BLaER1 (cell line): ENCODE results near the gene MALAT1.

ENCODE experiments used
- H3K27ac ChIP-seq: shearing (Covaris generic); formaldehyde crosslinking; 2 replicates; pipeline ENCODE4 v1.8.1; 2022
- H3K27me3 ChIP-seq: shearing (Covaris generic); formaldehyde crosslinking; 2 replicates; pipeline ENCODE4 v1.8.1; 2022
- H3K36me3 ChIP-seq: shearing (Covaris generic); formaldehyde crosslinking; 2 replicates; pipeline ENCODE4 v1.8.1; 2022
- H3K4me1 ChIP-seq: shearing (Covaris generic); formaldehyde crosslinking; 2 replicates; pipeline ENCODE4 v1.8.1; 2022
- H3K4me2 ChIP-seq: shearing (Covaris generic); formaldehyde crosslinking; 2 replicates; pipeline ENCODE4 v1.8.1; 2022
- H3K4me3 ChIP-seq: shearing (Covaris generic); formaldehyde crosslinking; 2 replicates; pipeline ENCODE4 v1.8.1; 2022
- H3K9ac ChIP-seq: shearing (Covaris generic); formaldehyde crosslinking; 2 replicates; pipeline ENCODE4 v1.8.1; 2022
- H3K9me3 ChIP-seq: shearing (Covaris generic); formaldehyde crosslinking; 2 replicates; pipeline ENCODE4 v1.8.1; 2022
- H4K20me1 ChIP-seq: shearing (Covaris generic); formaldehyde crosslinking; 2 replicates; pipeline ENCODE4 v1.8.1; 2022
- Cebpa-rat ChIP-seq: shearing (Covaris generic); IDR thresholded peaks from 2 replicates; pipeline ENCODE4 v1.8.1; 2022

Gene MALAT1

DNA sequence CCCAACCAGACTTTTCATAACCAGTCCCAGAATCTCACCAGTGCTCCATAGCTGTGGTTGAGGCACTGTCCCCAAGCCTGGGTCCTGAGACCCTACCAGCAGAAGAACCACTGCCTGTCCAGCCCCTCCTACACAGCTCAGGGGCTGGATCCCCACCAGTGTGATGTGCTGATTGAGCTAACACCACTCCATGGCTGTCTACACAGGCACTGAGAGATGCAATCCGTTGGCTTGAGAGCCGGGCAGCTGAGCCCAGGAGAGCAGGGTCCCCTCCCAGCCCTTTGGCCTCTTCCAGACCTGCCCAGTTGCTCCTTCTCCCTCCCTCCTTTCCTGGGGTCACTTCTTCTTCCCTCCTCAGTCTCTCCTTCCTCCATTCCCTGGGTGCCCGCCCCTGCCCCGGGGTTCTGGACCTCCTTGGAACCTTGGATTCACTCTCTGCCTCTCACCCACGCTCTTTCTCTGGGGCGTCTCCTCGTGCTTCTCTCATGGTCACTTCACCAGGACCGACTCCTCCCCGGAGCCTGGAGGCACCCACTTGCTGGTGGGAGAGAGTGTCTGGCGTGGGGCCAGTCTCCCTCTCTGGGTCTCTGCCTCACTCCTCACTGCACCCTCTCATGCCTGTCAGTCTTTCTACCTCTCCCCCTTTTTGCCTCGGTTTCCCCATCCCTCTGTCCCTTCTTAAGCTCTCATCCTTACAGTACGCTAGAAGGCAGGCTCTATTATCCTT is 25.3 kb downstream of the MALAT1 start:
- no peak for TF ChIP-seq Cebpa-rat
- Histone ChIP-seq H3K27ac (peak overlapping the region; percentile 62), H3K4me2 (peak overlapping the region; percentile 95), H3K27me3 (no peaks in the 10 kb centered on the region), H3K9ac (peak overlapping the region; percentile 62), H3K9me3 (no peaks in the 10 kb centered on the region), H3K4me3 (peak overlapping the region; percentile 49), H3K36me3 (peaks cover 32% of the 10 kb centered on the region), H4K20me1 (peaks cover 27% of the 10 kb centered on the region), H3K4me1 (peaks cover 62% of the 10 kb centered on the region)

DNA sequence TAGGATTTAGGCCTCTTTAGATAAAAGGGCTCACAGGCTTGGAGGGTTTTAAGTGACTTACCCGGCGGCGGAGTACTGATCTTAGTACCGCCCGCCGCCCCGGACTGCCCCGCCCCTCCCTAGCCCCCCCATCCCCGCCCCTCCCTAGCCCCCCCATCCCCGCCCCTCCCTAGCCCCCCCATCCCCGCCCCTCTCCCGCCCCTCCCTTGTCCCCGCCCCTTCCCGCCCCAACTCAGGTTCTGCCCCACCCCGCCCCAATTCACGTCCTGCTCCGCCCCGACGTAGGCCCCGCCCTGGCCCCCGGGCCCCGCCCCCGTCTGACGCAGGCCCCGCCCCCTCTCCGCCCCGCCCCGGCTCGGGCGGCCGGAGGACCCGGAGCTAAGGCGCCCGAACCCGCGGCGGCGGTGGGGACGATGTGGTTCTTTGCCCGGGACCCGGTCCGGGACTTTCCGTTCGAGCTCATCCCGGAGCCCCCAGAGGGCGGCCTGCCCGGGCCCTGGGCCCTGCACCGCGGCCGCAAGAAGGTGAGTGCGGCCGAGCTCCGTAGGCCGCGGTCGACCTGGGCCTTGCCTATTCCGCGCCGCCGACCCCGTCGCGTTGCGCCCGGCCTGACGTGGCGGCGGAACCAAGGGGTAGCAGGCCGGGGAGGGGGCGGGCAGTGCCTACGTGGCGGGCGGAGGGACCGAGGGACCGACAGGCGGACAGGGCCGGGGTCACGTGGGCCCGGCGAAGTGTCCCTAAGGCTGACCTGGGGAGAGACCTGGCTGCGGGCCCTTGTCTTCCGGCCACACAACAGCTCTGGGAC is 26.1 kb downstream of the MALAT1 start, which contains the start of gene SCYL1:
SCYL1 (plus strand) TSS at position 343 of the 805 bp plus-strand sequence; CDS start at position 414, 71 bp downstream.
- Histone ChIP-seq H3K4me1 (peaks cover 70% of the 10 kb centered on the region), H3K36me3 (peaks cover 40% of the 10 kb centered on the region), H3K9me3 (no peaks in the 10 kb centered on the region), H3K4me3 (peak within 1 kb of the TSS; percentile 97), H3K27ac (peak within 1 kb of the TSS; percentile 94), H3K9ac (peak within 1 kb of the TSS; percentile 96), H4K20me1 (peaks cover 33% of the 10 kb centered on the region), H3K27me3 (no peaks in the 10 kb centered on the region), H3K4me2 (peak within 1 kb of the TSS; percentile 99)
- no peak for TF ChIP-seq Cebpa-rat

- H3K27ac ChIP-seq: peak overlapping the region; percentile 94
- H3K9me3 ChIP-seq: no peaks in the 10 kb centered on the region
- H3K4me1 ChIP-seq: peaks cover 65% of the 10 kb centered on the region
Measured at GRCh38 chr11:65525546-65526480, 27.0 kb downstream of the MALAT1 start.

DNA sequence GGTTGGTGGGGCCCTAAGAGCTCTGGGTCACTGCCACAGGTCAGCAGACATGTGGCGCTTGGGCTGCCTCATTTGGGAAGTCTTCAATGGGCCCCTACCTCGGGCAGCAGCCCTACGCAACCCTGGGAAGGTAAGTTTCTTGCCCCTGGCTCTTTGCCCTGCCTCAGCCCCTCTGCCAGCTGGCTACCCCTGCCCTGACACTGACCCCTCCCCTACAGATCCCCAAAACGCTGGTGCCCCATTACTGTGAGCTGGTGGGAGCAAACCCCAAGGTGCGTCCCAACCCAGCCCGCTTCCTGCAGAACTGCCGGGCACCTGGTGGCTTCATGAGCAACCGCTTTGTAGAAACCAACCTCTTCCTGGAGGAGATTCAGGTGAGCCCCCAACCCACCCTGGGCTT is 27.9 kb downstream of the MALAT1 start:
- H4K20me1 ChIP-seq: peaks cover 42% of the 10 kb centered on the region
- peak overlapping the region; percentile 99 for H3K4me2 ChIP-seq
- peak overlapping the region; percentile 94 for H3K27ac ChIP-seq
- peaks cover 56% of the 10 kb centered on the region for H3K4me1 ChIP-seq
- peak overlapping the region; percentile 97; the same call in 1 of the 2 replicates for H3K4me3 ChIP-seq
- no peaks in the 10 kb centered on the region for H3K9me3 ChIP-seq
- no peaks in the 10 kb centered on the region for H3K27me3 ChIP-seq
- H3K9ac ChIP-seq: no peak overlapping the region
- TF ChIP-seq Cebpa-rat: no peak
- peaks cover 58% of the 10 kb centered on the region for H3K36me3 ChIP-seq

More at GRCh38 chr11:65525546-65526480, 27.0 kb downstream of the MALAT1 start:
- Histone ChIP-seq H3K4me2 (peak overlapping the region; percentile 99), H3K9ac (peak overlapping the region; percentile 96), H3K27me3 (no peaks in the 10 kb centered on the region), H3K36me3 (peaks cover 48% of the 10 kb centered on the region), H4K20me1 (peaks cover 42% of the 10 kb centered on the region), H3K4me3 (peak overlapping the region; percentile 97)
- TF ChIP-seq Cebpa-rat: no peak

GRCh38 chr11:65528819-65529350 is 30.0 kb downstream of the MALAT1 start:
- H3K27ac ChIP-seq: no peak overlapping the region
- H3K4me2 ChIP-seq: no peak overlapping the region
- peaks cover 35% of the 10 kb centered on the region for H3K4me1 ChIP-seq
- H3K36me3 ChIP-seq: peaks cover 79% of the 10 kb centered on the region
- no peak overlapping the region for H3K4me3 ChIP-seq
- H3K27me3 ChIP-seq: no peaks in the 10 kb centered on the region
- H4K20me1 ChIP-seq: peaks cover 42% of the 10 kb centered on the region
- no peak for TF ChIP-seq Cebpa-rat
- H3K9me3 ChIP-seq: no peaks in the 10 kb centered on the region
- H3K9ac ChIP-seq: no peak overlapping the region

DNA sequence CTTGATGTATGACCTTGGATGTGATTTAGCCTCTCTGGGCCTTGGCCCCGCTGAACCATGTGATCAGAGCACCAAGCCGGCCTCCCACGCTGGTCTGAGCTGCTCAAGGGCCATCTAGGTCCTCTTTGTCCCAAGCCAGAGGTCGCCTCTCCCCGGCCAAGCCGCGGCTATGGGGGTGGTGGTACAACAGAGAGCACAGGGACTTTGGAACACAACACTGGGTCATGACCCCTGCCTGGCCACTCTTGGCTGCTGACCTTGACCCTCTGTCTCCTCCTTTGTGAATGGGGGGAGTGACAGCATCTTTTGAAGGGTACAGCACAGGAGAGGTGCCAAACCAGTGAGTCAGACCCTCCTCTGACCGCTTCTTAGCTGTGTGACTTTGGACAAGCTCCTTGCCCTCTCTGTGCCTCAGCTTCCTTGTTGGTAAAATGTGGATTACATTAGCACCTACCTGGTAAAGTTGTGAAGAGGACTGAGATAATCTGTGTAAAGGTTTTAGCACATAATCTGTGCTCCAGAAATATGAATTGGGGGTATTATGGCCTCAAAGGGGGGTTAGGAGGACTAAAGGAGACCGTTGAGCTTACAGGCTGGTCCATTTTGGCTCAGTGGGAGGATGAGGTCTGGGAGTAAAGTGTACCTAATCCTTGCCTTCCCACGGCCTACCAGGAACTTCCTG is 30.8 kb downstream of the MALAT1 start:
- H3K27me3 ChIP-seq: no peaks in the 10 kb centered on the region
- H3K36me3 ChIP-seq: peaks cover 84% of the 10 kb centered on the region
- peaks cover 42% of the 10 kb centered on the region for H4K20me1 ChIP-seq
- TF ChIP-seq Cebpa-rat: no peak
- H3K4me2 ChIP-seq: no peak overlapping the region
- H3K4me1 ChIP-seq: peaks cover 27% of the 10 kb centered on the region
- no peak overlapping the region for H3K9ac ChIP-seq
- no peak overlapping the region for H3K27ac ChIP-seq
- no peak overlapping the region for H3K4me3 ChIP-seq
- no peaks in the 10 kb centered on the region for H3K9me3 ChIP-seq

DNA sequence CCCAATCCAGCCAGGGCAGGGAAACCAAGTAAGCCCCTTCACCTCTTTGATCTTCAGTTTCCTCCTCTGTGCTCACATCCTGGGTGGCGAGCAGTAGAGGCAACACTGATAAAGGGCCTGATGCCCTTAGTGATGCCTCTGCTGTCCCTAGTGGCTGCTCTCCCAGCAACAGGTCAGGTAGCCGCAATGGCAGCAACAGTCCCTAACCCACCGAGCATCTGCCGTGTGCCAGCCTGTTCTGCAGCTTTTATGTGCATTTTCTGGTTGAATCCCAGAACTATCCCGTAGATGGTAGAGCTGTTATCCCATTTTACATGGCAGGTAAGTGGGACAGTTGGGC is 31.3 kb downstream of the MALAT1 start:
- H3K36me3 ChIP-seq: peaks cover 89% of the 10 kb centered on the region
- peaks cover 42% of the 10 kb centered on the region for H4K20me1 ChIP-seq
- no peak overlapping the region for H3K4me2 ChIP-seq
- peaks cover 27% of the 10 kb centered on the region for H3K4me1 ChIP-seq
- H3K27me3 ChIP-seq: no peaks in the 10 kb centered on the region
- no peak for TF ChIP-seq Cebpa-rat
- no peaks in the 10 kb centered on the region for H3K9me3 ChIP-seq
- no peak overlapping the region for H3K9ac ChIP-seq
- H3K4me3 ChIP-seq: no peak overlapping the region
- no peak overlapping the region for H3K27ac ChIP-seq

- peaks cover 96% of the 10 kb centered on the region for H3K36me3 ChIP-seq
- no peak overlapping the region for H3K4me2 ChIP-seq
- H3K9ac ChIP-seq: no peak overlapping the region
- TF ChIP-seq Cebpa-rat: no peak
- no peak overlapping the region for H3K4me3 ChIP-seq
- no peaks in the 10 kb centered on the region for H3K27me3 ChIP-seq
- no peaks in the 10 kb centered on the region for H3K9me3 ChIP-seq
- peaks cover 42% of the 10 kb centered on the region for H4K20me1 ChIP-seq
- H3K4me1 ChIP-seq: peaks cover 18% of the 10 kb centered on the region
- no peak overlapping the region for H3K27ac ChIP-seq
Measured at GRCh38 chr11:65532388-65533064, 33.7 kb downstream of the MALAT1 start.
